GM19468 (cell line): Measurements from ENCODE around the gene BARD1.

ENCODE experiments used
- ATAC-seq: cut with Tn5 transposase; IDR thresholded peaks from one replicate; pipeline ENCODE4 v1.9.1; 2021; ENCODE audit warnings: mild to moderate bottlenecking, moderate library complexity, moderate number of reproducible peaks; ENCODE audit not compliant: unreplicated experiment; ENCODE audit errors: extremely low read depth

Gene BARD1

GRCh38 chr2:214683557-214683956 is 125.9 kb downstream of the BARD1 start:
- ATAC-seq, result peak; percentile 50

DNA sequence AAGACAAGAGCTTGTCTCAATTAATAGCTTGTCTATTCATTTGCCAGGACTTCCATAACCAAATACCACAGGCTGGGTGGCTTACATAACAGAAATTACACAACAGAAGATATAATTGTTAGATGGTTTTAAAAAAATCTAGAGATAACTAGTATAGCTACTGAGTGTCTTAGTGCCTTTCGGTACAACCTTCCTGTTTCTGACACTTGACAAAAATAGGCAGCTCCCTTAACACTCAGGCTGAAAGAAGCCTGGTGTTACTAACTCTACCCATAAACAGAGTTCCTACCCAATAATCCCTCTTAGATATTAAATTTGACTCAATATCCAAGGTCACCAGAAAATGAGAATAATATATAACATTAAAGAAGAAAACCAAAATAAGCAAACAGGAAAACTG is 129.7 kb downstream of the BARD1 start:
- no peak for ATAC-seq

- ATAC-seq, result no peak
These were observed 132.9 kb downstream of the BARD1 start for GRCh38 chr2:214676421-214677089.
